DMS 273 (cell line): ENCODE measurements around the gene IRF4.

Experiments used
- DNase-seq: peaks from one replicate; lab custom pipeline; 2025; ENCODE audit not compliant: unreplicated experiment; lab: John Stamatoyannopoulos, UW

IRF4 gene

DNA sequence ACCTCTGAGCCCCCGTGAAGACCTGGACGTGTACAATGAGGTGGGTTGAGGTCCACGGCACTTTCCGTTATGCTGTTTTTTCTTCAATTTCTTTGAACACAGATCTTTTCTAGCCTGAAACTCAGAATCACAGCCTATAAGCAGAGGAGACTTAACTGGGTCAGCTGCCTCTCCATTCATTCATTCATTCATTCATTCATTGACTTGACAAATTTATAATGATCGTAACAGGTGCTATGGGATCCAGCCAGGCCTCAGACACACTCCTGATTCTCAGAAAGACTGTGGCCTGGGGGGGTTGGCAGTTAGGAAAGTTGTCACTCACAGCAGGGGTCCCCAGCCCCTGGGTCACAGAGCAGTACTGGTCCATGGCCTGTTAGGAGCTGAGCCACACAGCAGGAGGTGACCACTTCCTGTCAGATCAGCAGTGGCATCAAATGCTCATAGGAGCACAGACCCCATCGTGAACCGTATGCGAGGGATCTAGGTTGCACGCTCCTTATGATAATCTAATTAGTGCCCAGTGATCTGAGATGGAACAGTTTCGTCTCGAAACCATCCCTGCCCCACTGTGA, 38.6 kb upstream of the IRF4 start:
- DNase-seq: no peak

DNA sequence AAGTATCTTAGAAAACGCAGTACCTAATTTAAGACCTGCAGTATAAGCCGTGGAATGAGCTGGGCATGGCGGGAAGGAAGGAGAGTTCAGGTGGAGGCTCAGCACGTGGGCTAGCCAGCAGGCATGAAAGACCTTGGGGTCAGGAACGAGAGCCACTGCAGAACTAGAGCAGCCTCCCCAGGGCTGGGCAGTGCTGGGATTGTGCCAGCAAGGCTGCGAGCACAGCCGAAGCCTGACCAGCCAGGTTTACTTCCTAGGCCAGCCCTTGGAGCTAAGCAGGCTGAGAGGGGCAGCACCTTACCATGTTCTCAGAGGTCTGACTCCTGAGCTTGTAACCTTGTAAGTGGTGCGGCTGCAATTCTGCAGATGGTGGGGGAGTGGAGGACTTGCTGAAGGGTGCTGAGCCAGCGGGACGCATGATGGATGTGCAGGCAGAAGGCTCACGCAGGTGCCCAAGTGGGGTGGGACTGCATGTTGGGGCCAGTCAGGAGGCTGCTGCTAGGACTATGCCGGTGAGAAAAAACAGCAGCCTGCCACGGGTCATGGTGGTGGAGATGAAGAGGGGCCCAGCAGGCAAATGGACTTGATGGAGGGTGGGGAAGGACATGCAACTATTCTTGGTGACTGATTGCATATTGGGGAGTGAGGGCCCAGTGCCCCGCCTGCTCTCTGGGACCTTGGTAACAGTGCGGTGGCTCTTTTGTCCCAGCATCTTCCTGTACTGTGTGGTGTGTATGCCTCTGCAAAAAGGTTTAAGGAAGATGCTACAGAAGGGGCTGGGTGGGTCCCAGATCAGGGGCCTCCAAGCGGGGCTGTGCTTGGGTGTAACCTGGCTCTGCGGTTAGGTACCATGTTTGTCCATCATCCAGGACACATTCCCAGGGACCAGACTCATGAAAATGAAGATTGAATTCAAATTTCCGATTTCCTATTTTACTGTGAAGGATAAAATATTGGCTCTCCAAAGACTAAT, 37.6 kb upstream of the IRF4 start:
- DNase-seq: no peak

DNA sequence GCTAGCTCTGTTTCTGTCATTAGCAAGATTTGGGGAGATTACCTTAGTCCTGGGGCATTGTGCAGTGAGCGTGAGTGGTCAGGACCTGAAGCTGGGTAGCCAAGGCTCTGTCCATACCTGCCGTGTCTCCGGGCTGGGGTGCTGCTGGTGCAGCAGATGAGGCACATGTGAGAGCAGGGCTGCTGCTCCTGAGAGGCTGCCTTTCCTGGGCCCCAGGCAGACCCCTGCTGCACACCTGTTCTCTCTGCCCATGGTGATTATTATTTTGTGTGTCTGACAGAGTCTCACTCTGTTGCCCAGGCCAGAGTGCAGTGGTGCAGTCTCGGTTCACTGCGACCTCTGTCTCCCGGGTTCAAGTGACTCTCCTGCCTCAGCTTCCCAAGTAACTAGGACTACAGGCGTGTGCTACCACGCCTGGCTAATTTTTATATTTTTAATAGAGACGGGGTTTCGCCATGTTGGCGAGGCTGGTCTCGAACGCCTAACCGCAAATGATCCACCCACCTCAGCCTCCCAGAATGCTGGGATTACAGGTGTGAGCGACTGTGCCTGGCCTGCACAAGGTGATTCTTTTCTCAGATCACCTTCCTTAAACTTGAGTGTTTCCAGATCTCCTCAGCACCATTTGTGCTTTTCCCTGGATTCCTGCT, 36.8 kb upstream of the IRF4 start:
- DNase-seq: no peak

DNA sequence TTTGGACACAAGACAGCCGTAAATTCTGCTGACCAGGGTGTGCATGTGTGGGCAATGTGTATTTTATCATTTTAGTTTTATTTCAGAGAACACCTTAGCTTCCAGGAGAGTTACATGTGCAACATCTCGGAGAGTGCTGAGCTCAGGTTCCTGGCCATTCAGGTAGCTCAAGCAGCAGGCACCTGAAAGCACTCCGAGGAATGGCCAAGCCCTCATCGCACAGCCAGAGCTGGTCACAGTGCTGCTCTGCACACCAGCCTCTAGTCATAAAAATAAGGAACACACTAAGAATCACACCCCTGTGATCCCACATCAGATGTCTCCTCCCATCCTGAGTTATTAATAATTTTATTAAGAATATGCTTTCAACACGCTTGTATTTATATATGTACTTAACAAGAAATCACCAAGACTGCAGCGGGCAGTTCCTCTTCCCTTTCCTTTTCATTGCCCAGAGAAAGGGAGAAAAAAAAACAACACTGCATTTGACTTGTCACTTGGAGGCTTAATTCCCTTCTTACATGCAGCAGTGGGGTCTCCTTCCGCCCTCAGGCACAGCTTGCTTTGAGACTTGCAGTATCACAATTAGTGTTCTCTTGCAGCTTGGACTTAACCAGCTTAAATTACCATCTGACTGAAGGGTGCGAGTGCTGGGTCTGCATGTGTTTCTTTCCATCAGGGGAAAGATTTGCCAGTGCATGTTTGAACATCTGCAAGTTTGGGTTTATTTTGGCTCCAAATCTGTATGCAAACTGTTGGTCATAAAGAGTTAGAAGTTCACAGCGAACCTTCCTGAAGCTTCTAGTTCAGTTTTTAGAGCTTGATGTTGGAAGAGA, 36.0 kb upstream of the IRF4 start:
- DNase-seq: no peak

DNA sequence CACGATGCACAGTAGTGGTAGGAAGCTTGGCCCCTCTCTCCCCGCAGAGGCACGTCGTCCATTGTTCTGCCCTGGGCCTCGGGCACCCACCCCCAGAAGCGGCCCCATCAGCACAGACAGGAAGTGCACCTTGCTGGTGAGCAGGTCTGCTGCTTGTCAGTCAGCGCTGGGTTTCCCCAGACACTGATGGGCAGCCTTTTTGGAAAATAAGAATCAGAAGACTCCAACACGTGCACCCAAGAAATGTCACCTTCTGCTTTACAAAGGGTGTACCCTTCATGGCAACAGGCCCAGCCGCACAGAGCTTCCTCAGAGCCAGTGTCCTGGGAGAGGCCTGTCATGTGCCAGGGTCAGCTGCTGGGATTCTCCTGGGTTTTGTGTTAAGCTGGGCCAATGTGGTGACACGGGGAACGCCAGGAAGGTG, 34.7 kb upstream of the IRF4 start:
- DNase-seq: no peak

DNA sequence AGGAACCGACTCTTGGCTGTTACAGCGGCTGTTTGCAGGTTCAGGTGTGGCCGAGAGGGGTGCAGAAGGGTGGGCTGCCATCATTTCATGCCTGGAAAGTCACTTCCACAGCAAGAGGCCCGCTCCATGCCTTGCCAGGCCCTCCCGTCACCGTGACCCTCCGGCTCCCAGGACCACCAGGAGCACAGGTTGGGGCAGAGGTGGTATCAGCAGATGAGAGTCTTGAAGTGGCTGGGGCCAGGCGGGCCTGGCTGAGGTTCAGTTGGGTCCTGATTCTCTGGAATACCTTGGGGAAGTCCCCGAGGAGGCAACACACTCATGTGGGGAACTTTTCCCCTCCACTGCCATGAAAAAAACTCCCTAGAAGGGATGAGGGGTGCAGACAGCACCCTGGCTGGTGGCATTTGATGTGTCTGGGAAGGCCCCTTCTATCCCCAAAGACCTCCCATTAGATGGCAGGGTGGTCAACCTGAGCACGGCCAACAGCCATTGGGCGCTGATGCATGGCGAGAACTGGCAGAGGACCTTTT, 34.2 kb upstream of the IRF4 start:
- no peak for DNase-seq

DNA sequence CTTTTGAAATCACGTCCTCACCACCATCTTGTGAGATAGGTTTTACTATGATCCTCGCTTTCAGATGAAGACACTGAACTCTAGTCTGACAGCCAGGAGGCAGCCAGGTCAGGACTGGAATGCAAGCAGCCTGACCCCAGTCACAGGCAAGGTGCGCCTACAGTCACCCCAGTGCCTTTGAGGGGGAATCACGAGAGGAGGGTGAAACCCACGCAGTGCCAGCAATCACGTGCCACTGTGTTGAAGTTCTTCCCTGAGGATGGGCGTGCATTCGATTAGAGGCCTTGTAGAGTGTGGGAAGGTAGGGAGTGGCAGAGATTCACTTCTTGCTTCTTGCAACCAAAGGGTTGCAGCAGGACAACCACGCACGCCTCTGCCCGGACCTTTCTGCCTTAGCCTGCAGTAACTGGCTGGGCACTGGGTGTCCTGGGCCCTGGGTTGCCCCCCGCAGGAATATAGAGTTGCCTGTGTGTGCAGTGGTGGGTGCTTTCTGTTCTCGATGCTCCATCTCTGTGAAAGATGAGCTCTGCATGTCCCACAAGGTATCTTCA, 33.7 kb upstream of the IRF4 start:
- no peak for DNase-seq

DNA sequence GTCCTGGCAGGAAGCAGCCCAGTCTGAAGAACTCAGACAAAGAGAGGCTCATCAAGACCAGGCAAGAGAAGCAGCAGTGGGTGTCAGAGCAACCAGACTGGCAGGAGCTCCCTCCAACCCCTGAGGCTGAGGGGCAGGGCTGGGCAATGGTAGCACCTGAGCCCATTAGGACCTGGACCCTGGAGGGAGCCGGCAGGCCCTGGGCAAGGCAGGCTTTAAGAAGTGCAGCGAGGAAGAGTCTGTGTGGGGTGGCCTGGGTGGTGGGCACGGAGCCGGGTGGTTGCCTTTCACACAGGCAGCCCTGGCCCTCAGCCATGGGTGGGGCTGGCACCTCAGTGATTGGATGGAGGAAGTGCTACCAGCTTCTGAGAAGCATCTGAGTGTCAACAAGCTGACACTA, 33.1 kb upstream of the IRF4 start:
- no peak for DNase-seq

DNA sequence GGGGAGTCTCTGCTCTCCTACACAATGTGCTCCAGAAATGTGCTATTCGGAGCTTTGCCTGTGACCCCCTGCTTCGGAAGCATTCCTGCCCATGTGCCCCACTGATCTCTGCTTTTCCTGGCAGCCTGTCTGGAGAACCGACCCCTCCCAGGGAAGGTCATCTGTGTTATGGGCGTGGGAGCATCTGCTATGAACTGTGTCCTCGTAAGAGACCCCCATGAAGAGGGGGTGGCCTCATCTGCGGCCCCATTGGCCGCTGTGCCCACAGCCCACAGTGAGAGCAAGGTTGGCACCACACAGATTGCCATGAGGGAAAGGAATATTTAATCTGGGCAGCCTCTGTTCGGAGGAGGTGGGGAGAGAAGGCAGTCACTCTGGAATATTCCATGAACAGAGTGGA, 32.7 kb upstream of the IRF4 start:
- no peak for DNase-seq

DNA sequence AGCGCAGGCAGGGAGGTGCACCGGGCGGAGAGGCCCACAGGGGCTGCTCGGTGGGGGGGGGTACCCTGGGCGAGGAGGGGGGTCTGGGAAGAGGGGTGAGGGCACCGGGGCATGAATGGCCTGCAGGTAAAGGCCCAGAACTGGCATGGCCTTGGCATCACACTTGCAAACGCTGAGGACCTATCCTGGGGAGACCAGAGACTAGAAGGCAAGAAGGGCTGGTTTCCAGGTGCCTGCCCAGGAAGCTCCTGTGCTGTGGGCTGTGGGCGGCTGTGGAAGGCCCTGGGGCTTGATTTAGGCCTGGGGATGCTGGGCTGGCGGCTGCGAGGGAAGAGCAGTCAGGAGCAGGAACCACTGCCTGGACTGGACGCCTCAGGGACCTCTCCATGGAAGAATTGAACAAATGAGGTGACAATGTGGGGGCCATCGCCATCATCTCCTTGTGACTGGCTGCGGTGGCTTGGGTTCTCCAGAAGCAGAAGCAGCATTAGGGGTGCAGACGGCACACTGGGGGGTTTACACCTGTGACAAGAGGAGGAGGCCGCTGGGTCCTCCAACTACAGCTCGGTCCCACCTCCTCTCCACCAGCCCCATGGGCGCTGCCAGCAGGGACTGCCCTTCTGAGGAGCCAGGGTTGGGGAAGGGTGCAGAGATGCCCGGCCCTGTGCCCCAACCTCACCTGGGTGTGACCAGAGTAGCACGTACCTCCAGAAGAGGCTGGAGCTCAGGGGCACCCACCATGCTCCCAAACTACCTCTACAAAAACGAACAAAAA, 32.1 kb upstream of the IRF4 start:
- DNase-seq: no peak

DNA sequence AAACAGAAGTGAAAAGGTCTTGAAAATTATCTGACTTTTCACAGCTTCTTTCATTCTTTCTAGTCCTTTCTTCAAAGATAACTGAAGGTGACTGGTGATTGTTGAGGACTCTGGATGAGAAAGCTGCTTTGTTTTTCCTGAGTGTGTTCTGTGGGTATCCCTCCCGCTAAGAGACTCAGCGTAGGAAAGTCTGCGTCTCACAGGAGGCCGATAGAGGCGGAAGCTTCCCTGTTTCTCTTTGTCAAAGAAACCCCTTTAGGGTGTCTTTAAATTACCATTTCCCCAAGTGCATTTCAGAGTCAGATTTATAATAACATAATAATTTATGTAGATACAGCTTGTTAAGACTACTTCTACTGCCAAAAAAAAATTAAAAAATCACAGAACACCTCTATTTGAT, 31.2 kb upstream of the IRF4 start:
- DNase-seq: no peak

DNA sequence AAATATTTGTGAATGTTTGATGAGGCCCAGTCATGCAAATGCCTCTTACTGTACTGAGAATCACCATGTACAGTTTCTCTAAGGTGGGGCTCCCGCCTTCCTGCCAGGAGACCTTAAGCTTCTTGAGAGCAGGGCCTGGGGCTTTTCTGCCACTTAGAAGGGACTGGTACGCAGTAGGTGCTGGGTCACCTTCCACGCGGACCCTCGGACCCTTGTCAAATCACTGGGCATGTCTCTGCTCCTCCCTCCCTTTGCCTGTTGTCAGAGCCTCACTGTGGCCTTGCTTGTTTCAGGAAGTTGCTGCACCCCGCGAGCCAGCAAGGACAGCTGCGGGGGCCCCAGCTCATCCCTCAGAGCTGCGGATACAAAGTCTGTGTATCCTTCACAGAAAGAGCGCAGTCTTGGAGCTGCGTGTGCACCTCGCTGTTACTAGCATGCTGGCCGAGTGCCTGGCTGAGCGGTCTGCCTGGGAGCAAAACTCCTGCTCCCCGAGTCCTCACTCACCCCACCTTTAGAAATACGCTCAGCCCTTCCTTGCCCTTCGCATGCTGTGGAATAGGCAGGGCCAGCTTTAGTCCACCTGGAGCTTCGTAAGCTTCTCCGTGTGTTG, 30.7 kb upstream of the IRF4 start:
- DNase-seq: no peak

DNA sequence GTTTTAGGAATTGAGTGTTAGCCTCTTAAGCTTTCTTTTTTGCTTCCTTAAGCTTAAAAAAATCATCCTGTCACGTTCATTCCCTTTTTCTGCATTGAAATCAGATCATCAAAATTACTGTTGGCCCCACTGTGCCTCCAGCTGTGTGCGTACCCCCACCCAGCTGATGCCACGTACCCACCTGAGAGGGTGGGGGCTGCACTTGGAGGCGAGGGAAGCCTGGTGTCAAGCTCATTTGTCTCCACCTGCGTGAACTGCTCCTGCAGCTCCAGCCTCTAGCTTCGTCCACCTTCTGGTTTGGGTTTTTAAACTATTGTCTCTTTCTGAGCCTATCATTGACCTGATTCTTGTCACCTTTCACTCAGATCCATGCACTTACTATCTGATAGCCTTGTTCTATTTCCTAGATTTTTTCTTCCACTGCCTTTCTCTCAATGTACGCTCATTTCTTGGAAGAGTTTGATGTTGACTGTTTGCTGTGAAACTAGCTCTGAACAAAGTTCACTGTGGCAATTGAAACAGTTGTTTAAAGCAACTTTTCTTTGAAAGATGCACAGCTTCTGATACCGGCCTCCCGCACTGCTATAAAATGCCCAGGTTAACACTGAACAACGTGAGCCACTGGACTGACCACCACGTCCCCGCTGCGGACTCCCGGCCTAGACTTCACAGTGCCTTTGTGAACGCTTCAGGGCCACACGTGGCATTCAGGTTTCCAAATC, 30.0 kb upstream of the IRF4 start:
- DNase-seq: no peak

DNA sequence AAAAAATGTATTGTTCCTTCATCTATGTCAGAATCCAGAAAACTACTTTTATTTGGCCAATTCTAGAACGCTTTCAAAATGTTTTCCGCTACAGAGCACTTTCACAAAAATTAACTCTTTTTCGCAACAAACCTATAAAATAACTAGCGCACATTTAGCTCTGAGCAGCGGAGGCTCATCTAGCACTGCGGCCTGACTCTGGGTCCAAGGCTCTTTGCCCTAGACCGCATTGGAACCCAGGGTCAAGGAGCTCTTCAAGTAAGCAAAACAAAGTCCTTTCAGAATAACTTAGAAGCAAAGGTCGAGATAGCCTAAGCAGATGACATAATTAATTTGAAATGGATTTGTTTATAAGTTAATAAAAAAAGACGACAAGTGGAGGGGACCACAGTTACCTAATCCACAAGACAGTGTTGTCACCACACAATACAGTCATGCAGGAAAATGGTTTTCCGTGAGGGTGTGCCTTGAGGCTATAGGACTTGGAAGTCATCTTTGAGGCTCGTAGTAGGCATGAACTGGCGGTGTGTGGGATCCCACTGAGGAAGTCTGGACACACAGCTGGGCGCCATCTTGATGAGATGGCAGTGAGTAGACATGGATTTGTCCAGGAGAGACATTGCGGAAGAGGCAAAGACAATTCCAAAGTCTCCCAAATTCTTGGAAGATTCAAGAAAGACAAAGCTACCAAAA, 29.2 kb upstream of the IRF4 start:
- DNase-seq: no peak

DNA sequence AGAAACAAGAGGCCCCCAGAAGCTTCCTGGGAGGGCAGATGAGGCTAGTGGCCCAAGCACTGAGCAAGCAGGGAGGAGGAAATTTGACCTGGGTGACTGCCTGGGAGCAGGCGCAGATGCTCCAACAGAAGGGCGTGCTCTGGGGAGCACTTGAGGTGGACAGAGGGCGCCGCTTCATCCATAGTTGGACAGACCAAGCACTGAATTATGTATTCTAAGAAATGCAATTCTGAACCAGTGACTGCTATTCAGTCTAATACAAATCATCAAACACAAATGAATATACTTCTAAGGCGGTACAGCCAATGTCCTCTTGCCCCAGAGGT, 28.7 kb upstream of the IRF4 start:
- DNase-seq: no peak

DNA sequence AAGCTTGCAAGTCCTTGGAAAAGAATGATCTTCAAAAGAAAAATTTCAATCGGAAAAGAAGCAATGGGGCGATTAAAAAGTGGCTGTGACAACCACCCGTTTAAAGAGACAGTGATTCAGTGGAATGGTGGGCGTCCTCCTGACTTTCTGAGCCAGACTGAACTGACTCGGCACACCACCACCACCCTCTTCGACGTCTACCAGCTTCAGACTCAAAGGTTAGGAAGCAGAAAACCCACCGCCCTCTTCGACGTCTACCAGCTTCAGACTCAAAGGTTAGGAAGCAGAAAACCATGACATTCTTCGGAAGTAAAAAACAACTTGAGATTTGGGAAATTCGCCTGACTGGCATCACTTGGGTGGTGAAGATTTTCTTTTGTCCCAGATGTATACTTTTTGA, 28.3 kb upstream of the IRF4 start:
- DNase-seq: no peak

DNA sequence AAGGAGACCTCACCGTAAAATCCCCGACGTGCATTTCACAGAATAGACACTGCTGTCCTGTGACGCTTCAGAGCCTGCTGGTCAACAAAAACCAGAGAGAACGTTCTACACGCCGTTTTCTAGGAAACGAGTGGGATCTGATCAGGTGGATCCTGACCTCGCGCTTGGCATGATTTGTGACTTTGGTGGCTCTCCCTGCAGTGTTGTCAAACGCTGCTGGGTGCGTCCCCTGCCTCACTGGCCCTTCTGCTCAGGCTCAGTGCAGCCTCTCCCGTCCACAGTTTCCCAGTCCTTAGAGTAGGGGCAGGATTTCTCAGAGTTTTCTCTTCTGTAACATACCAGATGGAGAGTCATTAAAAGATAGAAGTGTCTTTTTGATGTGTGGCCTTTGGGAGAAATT, 27.6 kb upstream of the IRF4 start:
- no peak for DNase-seq
